Activated T-cell treated with anti-CD3 and anti-CD28 coated beads, Interleukin-2, amount 50 U/mL, for 24 hours (primary cell): ENCODE data around the gene LYZL4.

ENCODE experiments used
- DNase-seq: peaks from one replicate; pipeline ENCODE4 v3.0.0-alpha.2; 2020
- H3K27ac Mint-ChIP-seq: 2 replicates; pipeline ENCODE4 v1.8.0; 2020; ENCODE audit warnings: mild to moderate bottlenecking, mixed read lengths
- H3K27me3 Mint-ChIP-seq: 2 replicates; pipeline ENCODE4 v1.8.0; 2020; ENCODE audit warnings: mixed read lengths
- H3K36me3 Mint-ChIP-seq: 2 replicates; pipeline ENCODE4 v1.8.0; 2020; ENCODE audit warnings: low read depth, mixed read lengths
- H3K4me1 Mint-ChIP-seq: 2 replicates; pipeline ENCODE4 v1.8.0; 2020; ENCODE audit warnings: low read depth, mixed read lengths
- H3K4me3 Mint-ChIP-seq: 2 replicates; pipeline ENCODE4 v1.8.0; 2020; ENCODE audit warnings: mild to moderate bottlenecking, moderate library complexity, mixed read lengths
- H3K9me3 Mint-ChIP-seq: 2 replicates; pipeline ENCODE4 v1.8.0; 2020; ENCODE audit warnings: mixed read lengths

Gene LYZL4

DNA sequence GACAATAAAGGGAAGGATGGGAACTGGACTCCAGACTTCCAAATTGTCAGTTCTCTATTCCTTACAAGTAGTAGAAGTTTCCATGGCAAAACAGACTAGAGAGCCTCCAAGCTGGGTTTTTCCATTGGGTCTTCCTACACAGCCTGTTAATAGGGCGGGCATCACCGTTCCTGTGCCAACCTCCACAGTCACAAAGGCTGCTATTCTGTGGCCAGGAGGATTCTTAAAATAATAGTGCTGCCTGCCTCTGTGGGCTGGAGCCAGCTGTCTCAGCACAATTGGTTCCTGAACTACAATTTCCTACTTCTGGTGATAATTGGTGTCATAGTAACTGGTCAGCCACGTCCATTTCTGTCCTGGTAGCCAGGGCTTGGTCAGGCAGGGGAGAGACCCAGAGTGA, 38.6 kb downstream of the LYZL4 start:
- DNase-seq = no peak
- no peaks in the 10 kb centered on the region for H3K36me3 Mint-ChIP-seq
- H3K9me3 Mint-ChIP-seq = no peaks in the 10 kb centered on the region

DNA sequence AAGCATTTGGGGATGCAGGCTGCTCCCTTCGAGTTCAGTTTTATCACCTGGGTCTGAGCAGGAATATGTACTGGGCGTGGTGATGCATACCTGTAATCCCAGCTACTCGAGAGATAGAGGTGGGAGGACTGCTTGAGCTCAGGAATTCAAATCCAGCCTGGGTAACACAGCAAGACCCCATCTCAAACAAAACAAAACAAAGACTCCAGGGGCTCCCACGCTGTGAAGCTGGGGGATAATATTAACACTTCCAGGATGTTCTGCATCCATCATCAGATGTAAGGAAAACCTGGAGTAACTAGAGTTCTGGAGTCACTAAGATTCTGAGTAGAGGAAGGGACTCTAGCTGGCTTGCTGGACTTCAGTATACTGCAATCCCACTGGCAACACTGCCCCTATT, 40.6 kb downstream of the LYZL4 start:
- Mint-ChIP-seq H3K4me3 (no peak overlapping the region), H3K27ac (no peak overlapping the region), H3K4me1 (peaks cover 6% of the 10 kb centered on the region), H3K9me3 (peaks cover 2% of the 10 kb centered on the region), H3K27me3 (no peaks in the 10 kb centered on the region), H3K36me3 (no peaks in the 10 kb centered on the region)
- DNase-seq = no peak

More for the DNA sequence above, 38.6 kb downstream of the LYZL4 start:
- peaks cover 16% of the 10 kb centered on the region for H3K4me1 Mint-ChIP-seq
- no peak overlapping the region for H3K27ac Mint-ChIP-seq
- no peak overlapping the region for H3K4me3 Mint-ChIP-seq
- H3K27me3 Mint-ChIP-seq = no peaks in the 10 kb centered on the region

DNA sequence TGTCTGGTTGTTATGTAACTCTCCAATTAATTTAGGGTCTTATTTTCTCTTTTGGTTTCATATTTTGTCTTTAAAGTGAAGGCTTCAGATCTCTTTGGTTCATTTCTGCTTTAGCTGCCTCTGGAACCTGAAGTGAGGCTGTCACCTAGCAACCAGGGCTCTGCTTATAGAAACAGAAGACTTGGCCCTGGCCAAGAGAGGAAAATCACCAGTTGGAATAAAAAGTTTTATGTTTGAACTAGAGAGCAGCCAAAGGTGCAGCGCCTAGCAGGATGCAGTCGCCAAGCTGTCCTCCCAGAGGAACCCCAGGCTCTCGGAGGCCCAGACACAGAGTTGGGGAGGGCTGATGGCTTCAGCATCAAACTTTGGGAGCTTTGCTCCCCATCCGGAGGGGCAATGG, 41.1 kb downstream of the LYZL4 start:
- peaks cover 6% of the 10 kb centered on the region for H3K4me1 Mint-ChIP-seq
- no peak overlapping the region for H3K4me3 Mint-ChIP-seq
- peaks cover 2% of the 10 kb centered on the region for H3K9me3 Mint-ChIP-seq
- no peak overlapping the region for H3K27ac Mint-ChIP-seq
- DNase-seq = no peak
- H3K27me3 Mint-ChIP-seq = no peaks in the 10 kb centered on the region
- H3K36me3 Mint-ChIP-seq = no peaks in the 10 kb centered on the region

DNA sequence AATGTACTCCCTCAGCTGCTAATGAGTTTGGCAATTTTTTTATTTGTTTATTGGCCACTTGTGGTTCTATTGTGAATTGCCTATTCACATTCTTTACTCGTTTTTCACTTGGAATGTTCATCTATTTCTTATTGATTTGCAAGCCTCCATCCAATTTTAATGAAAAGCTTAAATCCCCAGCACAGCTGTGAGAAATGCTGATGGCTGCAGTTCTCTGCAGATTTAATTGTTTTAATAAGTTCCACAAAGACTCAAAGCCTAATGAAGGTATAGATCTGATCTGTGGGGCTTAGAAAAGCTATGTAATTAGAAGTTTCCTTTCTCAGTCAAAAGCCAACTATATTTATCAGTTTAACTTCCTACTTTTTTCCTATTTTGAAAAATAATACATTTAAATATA, 41.5 kb downstream of the LYZL4 start:
- DNase-seq = no peak
- no peak overlapping the region for H3K4me3 Mint-ChIP-seq
- H3K36me3 Mint-ChIP-seq = no peaks in the 10 kb centered on the region
- H3K4me1 Mint-ChIP-seq = peaks cover 6% of the 10 kb centered on the region
- H3K27ac Mint-ChIP-seq = no peak overlapping the region
- H3K27me3 Mint-ChIP-seq = no peaks in the 10 kb centered on the region
- H3K9me3 Mint-ChIP-seq = peaks cover 2% of the 10 kb centered on the region

DNA sequence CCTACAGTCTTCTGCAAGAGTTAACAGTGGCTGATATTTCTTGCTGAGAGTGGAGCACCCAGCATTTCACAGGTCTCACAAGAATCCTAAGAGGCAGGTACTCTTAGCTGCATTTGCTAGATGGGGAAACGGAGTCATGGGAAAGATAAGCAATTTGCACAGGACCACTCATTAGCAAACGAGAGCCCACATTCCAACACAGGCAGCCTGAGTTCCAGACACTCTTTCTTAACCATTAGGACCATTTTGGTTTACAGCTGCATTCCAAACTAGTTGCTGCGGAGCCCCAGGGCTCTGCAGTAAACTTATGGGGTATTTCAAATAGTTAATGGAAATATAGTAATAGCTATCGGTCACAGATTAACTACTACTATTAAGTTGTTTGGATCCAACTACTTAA, 42.5 kb downstream of the LYZL4 start:
- Mint-ChIP-seq H3K9me3 (peaks cover 2% of the 10 kb centered on the region), H3K27ac (no peak overlapping the region), H3K27me3 (no peaks in the 10 kb centered on the region), H3K36me3 (no peaks in the 10 kb centered on the region), H3K4me1 (peaks cover 6% of the 10 kb centered on the region), H3K4me3 (no peak overlapping the region)
- DNase-seq = no peak

DNA sequence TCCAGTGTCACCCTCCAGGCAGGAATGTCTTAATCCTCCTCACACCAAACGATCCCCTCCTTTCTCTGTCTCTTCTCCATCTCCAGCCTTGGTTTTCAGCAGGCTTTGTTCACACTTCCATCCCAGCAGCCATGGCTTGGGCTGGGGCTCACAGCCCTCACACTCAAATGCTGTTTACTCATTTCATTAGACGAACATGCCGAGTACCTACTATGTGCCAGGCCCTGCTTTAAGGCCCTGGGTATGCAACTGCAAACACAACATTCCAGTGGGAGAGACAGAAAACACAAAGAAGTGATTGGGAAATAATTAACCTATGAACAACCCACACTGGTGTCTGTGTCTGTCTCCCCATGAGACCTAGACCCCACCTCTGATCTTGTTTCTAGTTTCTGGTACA, 43.9 kb downstream of the LYZL4 start:
- Mint-ChIP-seq H3K4me1 (peaks cover 6% of the 10 kb centered on the region), H3K27ac (no peak overlapping the region), H3K27me3 (no peaks in the 10 kb centered on the region), H3K4me3 (no peak overlapping the region), H3K9me3 (peaks cover 2% of the 10 kb centered on the region), H3K36me3 (no peaks in the 10 kb centered on the region)
- no peak for DNase-seq

DNA sequence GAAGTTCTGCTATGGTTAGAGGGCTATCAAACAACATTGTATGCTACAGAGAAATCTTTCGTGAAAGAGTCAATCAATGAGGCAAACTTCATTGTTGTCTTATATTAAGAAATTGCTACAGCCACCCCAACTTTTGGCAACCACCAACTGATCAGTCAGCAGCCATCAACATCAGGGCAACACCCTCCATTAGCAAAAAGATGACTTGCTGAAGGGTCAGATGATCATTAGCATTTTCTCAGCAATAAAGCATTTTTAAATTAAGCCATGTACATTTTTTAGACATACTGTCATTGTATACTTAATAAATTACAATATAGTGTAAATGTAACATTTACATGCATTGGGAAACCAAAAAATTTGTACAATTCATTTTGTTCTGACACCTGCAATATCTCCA, 53.1 kb downstream of the LYZL4 start:
- Mint-ChIP-seq H3K4me1 (peaks cover 21% of the 10 kb centered on the region), H3K27me3 (no peaks in the 10 kb centered on the region), H3K9me3 (no peaks in the 10 kb centered on the region), H3K4me3 (no peak overlapping the region), H3K36me3 (no peaks in the 10 kb centered on the region), H3K27ac (no peak overlapping the region)
- no peak for DNase-seq

DNA sequence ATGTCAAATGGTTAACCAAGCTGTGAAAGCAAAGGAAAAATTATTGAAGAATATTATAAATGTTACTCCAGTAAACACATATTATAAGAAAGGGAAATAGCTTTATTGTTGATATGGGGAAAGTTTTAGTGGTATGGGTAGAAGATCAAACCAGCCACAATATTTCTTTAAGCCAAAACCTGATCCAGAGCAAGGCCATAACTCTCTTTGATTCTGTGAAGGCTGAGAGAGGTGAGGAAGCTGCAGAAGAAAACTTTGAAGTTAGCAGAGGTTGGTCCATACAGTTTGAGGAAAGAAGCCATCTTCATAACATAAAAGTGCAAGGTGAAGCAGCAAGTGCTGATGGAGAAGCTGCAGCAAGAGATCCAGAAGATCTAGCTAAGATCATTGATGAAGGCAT, 54.8 kb downstream of the LYZL4 start:
- H3K4me3 Mint-ChIP-seq = no peak overlapping the region
- DNase-seq = no peak
- no peak overlapping the region for H3K27ac Mint-ChIP-seq
- H3K4me1 Mint-ChIP-seq = peaks cover 21% of the 10 kb centered on the region
- no peaks in the 10 kb centered on the region for H3K36me3 Mint-ChIP-seq
- H3K9me3 Mint-ChIP-seq = no peaks in the 10 kb centered on the region
- H3K27me3 Mint-ChIP-seq = no peaks in the 10 kb centered on the region

DNA sequence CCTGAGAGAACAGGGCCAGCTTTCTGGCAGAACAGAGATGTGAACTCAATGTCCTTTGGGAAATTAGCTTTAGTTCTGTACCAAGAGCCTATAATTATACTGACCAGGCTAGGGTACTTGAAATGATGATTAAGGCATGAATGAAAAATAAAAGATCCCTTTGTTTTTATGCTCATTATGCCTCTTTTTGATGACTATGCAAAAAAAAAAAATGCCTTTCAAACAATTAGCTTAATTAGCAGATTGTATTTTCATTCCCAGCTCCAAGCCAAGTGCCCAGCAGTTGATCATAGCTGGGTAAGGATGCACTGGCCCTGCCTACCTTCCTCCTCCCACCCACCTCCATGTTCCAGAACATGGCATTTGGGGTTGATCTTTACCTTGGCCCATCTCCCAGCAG, 56.8 kb downstream of the LYZL4 start:
- Mint-ChIP-seq H3K9me3 (no peaks in the 10 kb centered on the region), H3K4me1 (peaks cover 27% of the 10 kb centered on the region), H3K27ac (no peak overlapping the region), H3K27me3 (no peaks in the 10 kb centered on the region), H3K36me3 (no peaks in the 10 kb centered on the region), H3K4me3 (no peak overlapping the region)
- DNase-seq = no peak

DNA sequence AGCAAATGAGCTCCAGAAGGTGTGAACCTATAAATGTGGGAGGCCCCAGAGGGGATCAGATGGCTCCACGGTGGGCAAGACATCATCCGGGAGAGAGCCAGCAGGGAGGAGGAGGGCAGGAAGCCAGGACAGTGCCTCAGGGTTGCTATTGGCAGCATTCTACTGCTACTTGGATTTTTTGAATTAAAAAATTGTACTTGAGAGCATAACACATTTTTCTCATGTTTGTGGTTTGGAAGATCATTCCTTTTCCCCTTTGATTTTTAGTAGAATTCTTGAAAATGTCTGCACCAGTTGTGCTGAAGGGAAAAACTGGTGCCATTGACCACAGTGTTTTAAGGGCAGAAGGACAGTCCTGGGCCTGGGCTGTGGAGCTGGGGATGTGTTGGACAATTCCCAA, 59.2 kb downstream of the LYZL4 start:
- Mint-ChIP-seq H3K27me3 (no peaks in the 10 kb centered on the region), H3K36me3 (no peaks in the 10 kb centered on the region), H3K4me1 (peaks cover 37% of the 10 kb centered on the region), H3K9me3 (no peaks in the 10 kb centered on the region), H3K27ac (no peak overlapping the region), H3K4me3 (no peak overlapping the region)
- DNase-seq = no peak

DNA sequence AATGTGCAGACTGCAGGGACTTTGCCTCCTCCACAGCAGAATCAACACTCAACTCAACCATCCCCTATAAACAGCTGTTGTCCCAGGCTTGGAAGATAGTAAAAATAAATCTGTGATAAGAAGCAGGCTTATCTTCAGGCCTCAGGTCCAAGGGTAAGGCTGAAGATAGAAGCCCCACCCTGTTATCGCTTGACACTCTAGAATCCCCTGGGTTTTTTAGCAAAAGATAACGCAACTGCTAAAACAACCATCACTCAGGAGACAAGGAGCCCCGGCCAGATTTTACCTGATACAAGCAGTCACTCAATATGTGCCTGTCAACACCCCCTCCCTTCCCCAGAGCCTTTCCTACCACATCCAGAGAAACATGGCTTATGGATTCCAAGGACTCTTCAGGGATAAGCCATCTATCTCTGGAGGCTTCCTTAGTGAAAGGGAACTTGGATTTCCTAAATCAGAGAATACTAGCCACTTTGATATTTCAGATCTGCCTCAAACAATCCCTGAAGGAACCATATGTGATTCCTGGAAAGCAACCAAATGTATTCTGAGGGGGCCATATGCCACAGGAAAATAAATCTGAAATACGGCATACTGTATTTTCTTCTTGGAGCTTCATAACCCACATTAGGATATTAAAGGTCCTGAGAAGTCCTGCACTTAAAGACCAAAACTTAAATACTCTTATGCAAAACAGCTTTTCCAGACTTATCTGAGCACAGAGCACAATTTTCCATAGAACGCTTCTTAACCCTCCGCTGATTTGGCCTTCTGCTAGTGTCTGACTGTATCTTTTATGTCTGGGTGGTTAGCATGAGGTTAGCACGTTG, 60.4 kb downstream of the LYZL4 start:
- H3K4me3 Mint-ChIP-seq = no peak overlapping the region
- H3K27me3 Mint-ChIP-seq = no peaks in the 10 kb centered on the region
- DNase-seq = no peak
- peaks cover 39% of the 10 kb centered on the region for H3K4me1 Mint-ChIP-seq
- H3K27ac Mint-ChIP-seq = no peak overlapping the region
- no peaks in the 10 kb centered on the region for H3K9me3 Mint-ChIP-seq
- H3K36me3 Mint-ChIP-seq = no peaks in the 10 kb centered on the region

DNA sequence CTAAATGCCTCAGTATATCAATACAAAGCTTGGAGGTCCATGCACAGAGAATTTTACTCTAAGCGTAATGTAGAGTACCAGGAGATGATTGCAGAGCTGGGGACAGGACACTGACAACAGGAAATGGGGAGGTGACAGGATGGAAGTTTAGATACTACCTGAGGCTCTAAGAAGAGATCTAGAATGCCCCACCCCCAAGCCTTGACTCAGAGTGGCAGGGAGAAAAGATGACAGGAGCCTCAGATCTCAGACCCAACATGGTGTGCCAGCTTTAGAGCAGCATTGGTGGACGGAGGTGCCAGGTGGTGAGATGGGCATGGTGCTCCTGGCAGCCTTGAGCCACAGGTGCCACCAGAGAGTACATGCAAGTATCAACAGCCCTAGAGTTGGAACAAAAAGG, 62.5 kb downstream of the LYZL4 start:
- no peak for DNase-seq
- Mint-ChIP-seq H3K27ac (peak overlapping the region; percentile 16), H3K4me3 (no peak overlapping the region)

More for the DNA sequence above, 62.5 kb downstream of the LYZL4 start:
- Mint-ChIP-seq H3K27me3 (no peaks in the 10 kb centered on the region), H3K36me3 (no peaks in the 10 kb centered on the region), H3K9me3 (no peaks in the 10 kb centered on the region), H3K4me1 (peaks cover 39% of the 10 kb centered on the region)
